ENCODE data around the gene MAML3. TPM values are rescaled to one million over a fixed set of nuclear protein-coding genes. Genes with fewer than 3 reads are reported as not detected.
A peak's percentile ranks its signal among the peaks of the same experiment; 100 is the strongest.

Gene MAML3
- total RNA-seq, 1 donor from 2014 or later, result 21.8 TPM

- peaks cover 3% of the 10 kb centered on the region for H3K36me3 Mint-ChIP-seq
- no peak for DNase-seq (ENCODE audit: extremely low spot score, unreplicated experiment)
- peak overlapping the region; percentile 40 for H3K4me3 Mint-ChIP-seq
- peaks cover 28% of the 10 kb centered on the region for H3K4me1 Mint-ChIP-seq (ENCODE audit: unreplicated experiment)
- TF ChIP-seq CTCF (conservative IDR thresholded peaks at IDR 0.05), result no peak
- H3K27ac Mint-ChIP-seq, result peak overlapping the region; percentile 73
- H3K27me3 Mint-ChIP-seq, result no peaks in the 10 kb centered on the region
- H3K9me3 Mint-ChIP-seq, result no peaks in the 10 kb centered on the region
These were observed 344.9 kb downstream of the MAML3 start for GRCh38 chr4:139808808-139809756.

GRCh38 chr4:139808381-139808807 is 345.6 kb downstream of the MAML3 start:
- Mint-ChIP-seq H3K27me3 (no peaks in the 10 kb centered on the region), H3K9me3 (no peaks in the 10 kb centered on the region), H3K27ac (peak overlapping the region; percentile 73), H3K4me3 (peak overlapping the region; percentile 40), H3K36me3 (peaks cover 3% of the 10 kb centered on the region), H3K4me1 (ENCODE audit: unreplicated experiment) (peaks cover 28% of the 10 kb centered on the region)
- DNase-seq (ENCODE audit: extremely low spot score, unreplicated experiment), result no peak
- no peak for TF ChIP-seq CTCF (conservative IDR thresholded peaks at IDR 0.05)

- H3K36me3 Mint-ChIP-seq, result peaks cover 3% of the 10 kb centered on the region
- no peak overlapping the region for H3K27ac Mint-ChIP-seq
- H3K4me1 Mint-ChIP-seq (ENCODE audit: unreplicated experiment), result peaks cover 33% of the 10 kb centered on the region
- DNase-seq (ENCODE audit: extremely low spot score, unreplicated experiment), result no peak
- H3K9me3 Mint-ChIP-seq, result no peaks in the 10 kb centered on the region
- H3K4me3 Mint-ChIP-seq, result no peak overlapping the region
- no peak for TF ChIP-seq CTCF (conservative IDR thresholded peaks at IDR 0.05)
- no peaks in the 10 kb centered on the region for H3K27me3 Mint-ChIP-seq
These were observed 346.5 kb downstream of the MAML3 start for GRCh38 chr4:139807483-139807882.

- H3K27ac Mint-ChIP-seq, result no peak overlapping the region
- DNase-seq (ENCODE audit: extremely low spot score, unreplicated experiment), result no peak
- H3K4me1 Mint-ChIP-seq (ENCODE audit: unreplicated experiment), result peaks cover 38% of the 10 kb centered on the region
- H3K9me3 Mint-ChIP-seq, result no peaks in the 10 kb centered on the region
- H3K27me3 Mint-ChIP-seq, result no peaks in the 10 kb centered on the region
- no peak overlapping the region for H3K4me3 Mint-ChIP-seq
- TF ChIP-seq CTCF (conservative IDR thresholded peaks at IDR 0.05), result no peak
- H3K36me3 Mint-ChIP-seq, result peaks cover 3% of the 10 kb centered on the region
These were observed 347.1 kb downstream of the MAML3 start for GRCh38 chr4:139806929-139807328.

GRCh38 chr4:139802931-139803330 is 351.1 kb downstream of the MAML3 start:
- Mint-ChIP-seq H3K27ac (no peak overlapping the region), H3K4me3 (peak overlapping the region; percentile 63), H3K9me3 (no peaks in the 10 kb centered on the region), H3K4me1 (ENCODE audit: unreplicated experiment) (peaks cover 52% of the 10 kb centered on the region), H3K36me3 (no peaks in the 10 kb centered on the region), H3K27me3 (no peaks in the 10 kb centered on the region)
- no peak for TF ChIP-seq CTCF (conservative IDR thresholded peaks at IDR 0.05)
- DNase-seq (ENCODE audit: extremely low spot score, unreplicated experiment), result no peak
